Nephron (organoid): ENCODE results near the gene DHDH.
A peak's percentile ranks its signal among the peaks of the same experiment; 100 is the strongest.

Experiments
- H3K27ac Mint-ChIP-seq, 3 experiments: 2 replicates each; pipeline ENCODE4 v1.8.0; 2020; ENCODE audit warnings: mixed read lengths in 3 of 3, mild to moderate bottlenecking in 2 of 3, moderate library complexity in 1 of 3
- H3K27me3 Mint-ChIP-seq: 2 replicates; pipeline ENCODE4 v1.8.0; 2021; ENCODE audit warnings: low read depth, mild to moderate bottlenecking, moderate library complexity, mixed read lengths
- H3K36me3 Mint-ChIP-seq: 2 replicates; pipeline ENCODE4 v1.8.0; 2020; ENCODE audit warnings: low read depth, mixed read lengths
- H3K4me1 Mint-ChIP-seq: 2 replicates; pipeline ENCODE4 v1.8.0; 2020; ENCODE audit warnings: mixed read lengths
- H3K4me3 Mint-ChIP-seq, 3 experiments: 2 replicates each; pipeline ENCODE4 v1.8.0; 2020; ENCODE audit warnings: mild to moderate bottlenecking in 3 of 3, mixed read lengths in 3 of 3, moderate library complexity in 2 of 3
- H3K9me3 Mint-ChIP-seq: 2 replicates; pipeline ENCODE4 v1.8.0; 2020; ENCODE audit warnings: mixed read lengths
- TF ChIP-seq, protein P1 (sequence below), 3 experiments: fragments of 200-600 bp; sonication (generic); IDR thresholded peaks; one replicate each; pipeline ENCODE4 v1.5.0; 2021; ENCODE audit warnings: antibody characterized with exemption in 3 of 3; ENCODE audit not compliant: unreplicated experiment in 3 of 3

DHDH gene

DNA sequence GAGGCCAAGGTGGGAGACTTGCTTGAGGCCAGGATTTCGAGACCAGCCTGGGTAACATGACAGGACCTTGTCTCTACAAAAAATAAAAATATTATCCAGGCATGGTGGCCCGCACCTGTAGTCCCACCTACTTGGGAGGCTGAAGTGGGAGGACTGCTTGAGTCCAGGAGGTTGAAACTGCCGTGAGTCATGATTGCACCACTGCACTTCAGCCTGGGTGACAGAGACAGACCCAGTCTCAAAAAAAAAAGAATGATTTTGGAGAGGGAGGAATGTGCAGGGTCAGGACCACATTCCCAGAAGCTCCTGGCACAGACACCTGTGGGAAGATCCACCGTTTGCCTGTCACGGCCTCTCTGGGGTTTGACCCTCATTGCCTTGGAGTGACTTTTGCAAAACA is 11.9 kb downstream of the DHDH start:
- Mint-ChIP-seq H3K27ac (no peak overlapping the region), H3K4me3 (no peak overlapping the region), H3K4me1 (no peaks in the 10 kb centered on the region), H3K9me3 (peaks cover 3% of the 10 kb centered on the region), H3K36me3 (peaks cover 10% of the 10 kb centered on the region), H3K27me3 (peaks cover 3% of the 10 kb centered on the region)
- TF ChIP-seq, protein P1, sequence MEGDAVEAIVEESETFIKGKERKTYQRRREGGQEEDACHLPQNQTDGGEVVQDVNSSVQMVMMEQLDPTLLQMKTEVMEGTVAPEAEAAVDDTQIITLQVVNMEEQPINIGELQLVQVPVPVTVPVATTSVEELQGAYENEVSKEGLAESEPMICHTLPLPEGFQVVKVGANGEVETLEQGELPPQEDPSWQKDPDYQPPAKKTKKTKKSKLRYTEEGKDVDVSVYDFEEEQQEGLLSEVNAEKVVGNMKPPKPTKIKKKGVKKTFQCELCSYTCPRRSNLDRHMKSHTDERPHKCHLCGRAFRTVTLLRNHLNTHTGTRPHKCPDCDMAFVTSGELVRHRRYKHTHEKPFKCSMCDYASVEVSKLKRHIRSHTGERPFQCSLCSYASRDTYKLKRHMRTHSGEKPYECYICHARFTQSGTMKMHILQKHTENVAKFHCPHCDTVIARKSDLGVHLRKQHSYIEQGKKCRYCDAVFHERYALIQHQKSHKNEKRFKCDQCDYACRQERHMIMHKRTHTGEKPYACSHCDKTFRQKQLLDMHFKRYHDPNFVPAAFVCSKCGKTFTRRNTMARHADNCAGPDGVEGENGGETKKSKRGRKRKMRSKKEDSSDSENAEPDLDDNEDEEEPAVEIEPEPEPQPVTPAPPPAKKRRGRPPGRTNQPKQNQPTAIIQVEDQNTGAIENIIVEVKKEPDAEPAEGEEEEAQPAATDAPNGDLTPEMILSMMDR (IDR thresholded peaks at IDR 0.05; ENCODE audit: unreplicated experiment in 3 of 3): no peak

DNA sequence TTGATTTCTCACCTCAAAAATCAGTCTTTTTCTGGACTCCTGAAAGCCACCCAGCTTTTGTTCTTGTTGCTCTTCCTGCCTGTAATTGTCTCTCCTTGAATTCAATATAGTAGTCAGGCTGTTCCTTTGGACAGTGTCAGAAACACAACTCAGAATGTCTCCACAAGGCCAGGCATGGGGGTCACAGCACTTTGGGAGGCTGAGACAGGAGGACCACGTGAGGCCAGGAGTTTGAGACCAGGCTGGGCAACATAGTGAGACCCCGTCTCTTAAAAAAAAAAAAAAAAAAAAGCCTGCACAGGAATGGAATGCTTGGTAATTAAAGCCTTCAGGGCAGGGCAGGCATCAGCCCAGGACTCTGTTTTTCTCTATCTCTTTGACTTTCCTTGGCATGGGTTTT is 12.3 kb downstream of the DHDH start:
- Mint-ChIP-seq H3K27ac (no peak overlapping the region), H3K4me1 (no peaks in the 10 kb centered on the region), H3K9me3 (peaks cover 3% of the 10 kb centered on the region), H3K27me3 (peaks cover 3% of the 10 kb centered on the region), H3K4me3 (no peak overlapping the region), H3K36me3 (peaks cover 7% of the 10 kb centered on the region)
- TF ChIP-seq, protein P1 (IDR thresholded peaks at IDR 0.05; ENCODE audit: unreplicated experiment in 3 of 3): no peak

DNA sequence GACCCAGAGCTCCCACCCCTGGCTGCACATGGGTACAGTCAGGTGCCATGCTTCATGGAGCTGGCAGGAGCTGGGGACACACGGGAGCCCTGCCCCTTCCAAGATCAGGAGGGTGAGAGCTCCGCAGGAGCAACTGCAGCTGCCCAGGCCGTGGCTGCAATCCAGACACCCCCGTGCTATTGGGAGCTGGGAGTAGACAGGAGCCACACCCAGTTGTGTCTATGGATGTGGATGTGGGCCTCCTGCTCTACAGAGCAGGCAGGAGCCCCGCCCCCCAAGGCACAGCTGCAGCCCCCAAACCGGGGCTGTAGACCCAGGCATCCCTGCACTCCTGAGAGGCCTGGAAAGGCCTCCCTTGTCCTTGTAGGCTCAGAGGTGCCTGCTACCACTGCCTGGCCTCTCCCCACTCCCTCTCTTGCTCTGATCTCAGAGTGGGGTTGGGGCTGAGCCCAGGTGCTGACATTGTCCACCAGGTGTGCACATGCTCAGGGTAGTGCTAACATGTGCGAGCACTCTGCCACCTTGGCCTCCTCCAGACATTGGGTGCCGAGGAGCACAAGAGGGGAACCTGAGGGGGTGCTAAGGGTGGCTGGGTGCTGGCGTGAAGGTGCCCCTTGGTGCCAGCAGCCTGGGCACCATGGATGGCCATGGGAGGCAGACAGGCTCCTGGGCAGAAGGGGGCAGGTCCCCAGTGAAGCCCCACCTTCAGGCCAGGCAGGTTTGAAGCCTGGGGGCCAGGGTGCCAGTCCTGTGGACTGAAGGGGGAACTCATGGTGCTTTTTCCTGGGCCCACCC is 13.2 kb downstream of the DHDH start:
- H3K27ac Mint-ChIP-seq: no peak overlapping the region
- H3K9me3 Mint-ChIP-seq: no peaks in the 10 kb centered on the region
- no peak overlapping the region for H3K4me3 Mint-ChIP-seq
- H3K36me3 Mint-ChIP-seq: no peaks in the 10 kb centered on the region
- TF ChIP-seq, protein P1 (IDR thresholded peaks at IDR 0.05; ENCODE audit: unreplicated experiment in 3 of 3): no peak
- H3K27me3 Mint-ChIP-seq: peaks cover 3% of the 10 kb centered on the region
- no peaks in the 10 kb centered on the region for H3K4me1 Mint-ChIP-seq

DNA sequence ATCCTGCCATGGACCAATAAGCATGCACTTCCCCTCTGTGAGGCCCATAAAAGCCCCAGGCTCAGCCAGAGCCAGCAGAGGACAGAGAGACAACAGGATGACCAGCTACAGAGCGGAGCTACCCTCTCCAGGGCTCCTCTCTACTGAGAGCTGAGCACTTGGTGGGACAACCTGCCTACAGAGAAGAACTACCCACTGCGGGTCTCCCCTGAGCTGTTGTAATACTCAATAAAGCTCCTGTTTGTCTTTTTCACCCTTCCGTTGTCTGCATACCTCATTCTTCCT is 13.7 kb downstream of the DHDH start:
- H3K9me3 Mint-ChIP-seq: no peaks in the 10 kb centered on the region
- TF ChIP-seq, protein P1 (IDR thresholded peaks at IDR 0.05; ENCODE audit: unreplicated experiment in 3 of 3): no peak

DNA sequence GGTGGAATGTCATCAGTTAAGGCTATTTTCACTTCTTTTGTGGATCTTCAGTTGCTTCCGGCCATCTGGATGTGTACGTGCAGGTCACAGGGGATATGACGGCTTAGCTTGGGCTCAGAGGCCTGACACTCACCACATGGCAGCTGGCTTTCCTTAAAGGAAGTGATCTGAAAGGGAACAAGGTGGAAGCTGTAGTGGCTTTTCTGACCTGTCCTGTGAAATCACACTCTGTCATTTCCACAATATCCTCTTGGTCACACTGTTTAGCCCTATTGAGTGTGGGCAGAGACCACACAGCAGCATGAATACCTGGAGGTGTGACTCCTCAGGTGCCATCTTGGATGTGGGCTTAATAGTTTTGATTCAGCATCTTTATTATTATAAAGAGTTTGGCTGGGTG is 16.7 kb downstream of the DHDH start:
- H3K4me3 Mint-ChIP-seq: peak overlapping the region in 1 of 3 experiments; percentile 16
- no peak overlapping the region for H3K27ac Mint-ChIP-seq
- H3K27me3 Mint-ChIP-seq: peaks cover 3% of the 10 kb centered on the region
- peaks cover 6% of the 10 kb centered on the region for H3K4me1 Mint-ChIP-seq
- TF ChIP-seq, protein P1 (IDR thresholded peaks at IDR 0.05; ENCODE audit: unreplicated experiment in 3 of 3): no peak
- no peaks in the 10 kb centered on the region for H3K9me3 Mint-ChIP-seq
- H3K36me3 Mint-ChIP-seq: no peaks in the 10 kb centered on the region

More for the DNA sequence above, 13.7 kb downstream of the DHDH start:
- Mint-ChIP-seq H3K4me3 (no peak overlapping the region), H3K27ac (no peak overlapping the region), H3K36me3 (no peaks in the 10 kb centered on the region), H3K4me1 (no peaks in the 10 kb centered on the region), H3K27me3 (peaks cover 3% of the 10 kb centered on the region)
